HL-60 (cell line): Measurements from ENCODE around the gene AMT.

ENCODE experiments used
- GABPA ChIP-seq: IDR thresholded peaks from 2 replicates; pipeline ENCODE4 v1.6.1; 2012; ENCODE audit warnings: low read depth
- POLR2AphosphoS5 ChIP-seq: IDR thresholded peaks from 2 replicates; pipeline ENCODE4 v1.6.1; 2012; ENCODE audit warnings: low read depth
- SPI1 ChIP-seq: IDR thresholded peaks from 2 replicates; pipeline ENCODE4 v1.6.1; 2012; ENCODE audit warnings: low read depth, mild to moderate bottlenecking, borderline replicate concordance
- TF ChIP-seq, protein P1 (sequence below): IDR thresholded peaks from one replicate; pipeline ENCODE4 v1.5.1; 2011; ENCODE audit warnings: low read length, control low read depth, inconsistent platforms; ENCODE audit not compliant: insufficient read depth
- TF ChIP-seq, protein P2 (sequence below): IDR thresholded peaks from 2 replicates; pipeline ENCODE4 v1.6.1; 2012; ENCODE audit warnings: low read depth; ENCODE audit not compliant: insufficient replicate concordance

DNA sequence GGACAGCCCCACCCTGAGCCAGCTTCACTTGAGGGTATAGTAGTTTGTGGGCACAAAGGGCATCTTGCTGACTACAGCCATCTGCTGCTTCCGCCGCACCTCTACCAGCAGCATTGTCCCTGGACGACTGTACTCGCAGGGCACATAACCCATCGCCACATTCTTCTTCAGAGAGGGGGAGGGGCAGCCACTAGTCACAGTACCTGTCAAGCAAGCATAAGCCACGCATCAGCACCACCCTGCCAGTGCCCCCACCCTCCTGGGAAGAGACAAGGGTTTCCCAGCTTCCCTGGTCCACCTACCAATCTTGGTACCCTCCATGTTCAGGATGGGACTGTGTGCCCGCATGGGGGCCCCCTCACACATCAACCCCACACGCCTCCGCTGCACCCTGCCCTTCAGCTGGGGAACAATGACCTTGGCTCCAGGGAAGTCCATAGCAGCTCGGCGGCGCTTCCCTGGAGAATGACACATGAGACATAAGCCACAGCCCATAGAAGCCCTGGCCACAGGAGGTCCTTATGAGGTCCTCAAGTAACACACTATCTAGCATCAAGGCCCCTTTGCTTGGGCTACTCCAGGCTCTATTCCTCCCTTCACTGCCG lies 4.7 kb downstream of the AMT start:
- TF ChIP-seq, protein P1, sequence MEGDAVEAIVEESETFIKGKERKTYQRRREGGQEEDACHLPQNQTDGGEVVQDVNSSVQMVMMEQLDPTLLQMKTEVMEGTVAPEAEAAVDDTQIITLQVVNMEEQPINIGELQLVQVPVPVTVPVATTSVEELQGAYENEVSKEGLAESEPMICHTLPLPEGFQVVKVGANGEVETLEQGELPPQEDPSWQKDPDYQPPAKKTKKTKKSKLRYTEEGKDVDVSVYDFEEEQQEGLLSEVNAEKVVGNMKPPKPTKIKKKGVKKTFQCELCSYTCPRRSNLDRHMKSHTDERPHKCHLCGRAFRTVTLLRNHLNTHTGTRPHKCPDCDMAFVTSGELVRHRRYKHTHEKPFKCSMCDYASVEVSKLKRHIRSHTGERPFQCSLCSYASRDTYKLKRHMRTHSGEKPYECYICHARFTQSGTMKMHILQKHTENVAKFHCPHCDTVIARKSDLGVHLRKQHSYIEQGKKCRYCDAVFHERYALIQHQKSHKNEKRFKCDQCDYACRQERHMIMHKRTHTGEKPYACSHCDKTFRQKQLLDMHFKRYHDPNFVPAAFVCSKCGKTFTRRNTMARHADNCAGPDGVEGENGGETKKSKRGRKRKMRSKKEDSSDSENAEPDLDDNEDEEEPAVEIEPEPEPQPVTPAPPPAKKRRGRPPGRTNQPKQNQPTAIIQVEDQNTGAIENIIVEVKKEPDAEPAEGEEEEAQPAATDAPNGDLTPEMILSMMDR: no peak
- TF ChIP-seq SPI1: no peak
- no peak for TF ChIP-seq POLR2AphosphoS5
- no peak for TF ChIP-seq GABPA
- TF ChIP-seq, protein P2, sequence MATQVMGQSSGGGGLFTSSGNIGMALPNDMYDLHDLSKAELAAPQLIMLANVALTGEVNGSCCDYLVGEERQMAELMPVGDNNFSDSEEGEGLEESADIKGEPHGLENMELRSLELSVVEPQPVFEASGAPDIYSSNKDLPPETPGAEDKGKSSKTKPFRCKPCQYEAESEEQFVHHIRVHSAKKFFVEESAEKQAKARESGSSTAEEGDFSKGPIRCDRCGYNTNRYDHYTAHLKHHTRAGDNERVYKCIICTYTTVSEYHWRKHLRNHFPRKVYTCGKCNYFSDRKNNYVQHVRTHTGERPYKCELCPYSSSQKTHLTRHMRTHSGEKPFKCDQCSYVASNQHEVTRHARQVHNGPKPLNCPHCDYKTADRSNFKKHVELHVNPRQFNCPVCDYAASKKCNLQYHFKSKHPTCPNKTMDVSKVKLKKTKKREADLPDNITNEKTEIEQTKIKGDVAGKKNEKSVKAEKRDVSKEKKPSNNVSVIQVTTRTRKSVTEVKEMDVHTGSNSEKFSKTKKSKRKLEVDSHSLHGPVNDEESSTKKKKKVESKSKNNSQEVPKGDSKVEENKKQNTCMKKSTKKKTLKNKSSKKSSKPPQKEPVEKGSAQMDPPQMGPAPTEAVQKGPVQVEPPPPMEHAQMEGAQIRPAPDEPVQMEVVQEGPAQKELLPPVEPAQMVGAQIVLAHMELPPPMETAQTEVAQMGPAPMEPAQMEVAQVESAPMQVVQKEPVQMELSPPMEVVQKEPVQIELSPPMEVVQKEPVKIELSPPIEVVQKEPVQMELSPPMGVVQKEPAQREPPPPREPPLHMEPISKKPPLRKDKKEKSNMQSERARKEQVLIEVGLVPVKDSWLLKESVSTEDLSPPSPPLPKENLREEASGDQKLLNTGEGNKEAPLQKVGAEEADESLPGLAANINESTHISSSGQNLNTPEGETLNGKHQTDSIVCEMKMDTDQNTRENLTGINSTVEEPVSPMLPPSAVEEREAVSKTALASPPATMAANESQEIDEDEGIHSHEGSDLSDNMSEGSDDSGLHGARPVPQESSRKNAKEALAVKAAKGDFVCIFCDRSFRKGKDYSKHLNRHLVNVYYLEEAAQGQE: no peak
